ENCODE measurements around the gene WDTC1.

GRCh38 chr1:27357281-27358037, 123.0 kb downstream of the WDTC1 start:
- TF ChIP-seq, protein P1, sequence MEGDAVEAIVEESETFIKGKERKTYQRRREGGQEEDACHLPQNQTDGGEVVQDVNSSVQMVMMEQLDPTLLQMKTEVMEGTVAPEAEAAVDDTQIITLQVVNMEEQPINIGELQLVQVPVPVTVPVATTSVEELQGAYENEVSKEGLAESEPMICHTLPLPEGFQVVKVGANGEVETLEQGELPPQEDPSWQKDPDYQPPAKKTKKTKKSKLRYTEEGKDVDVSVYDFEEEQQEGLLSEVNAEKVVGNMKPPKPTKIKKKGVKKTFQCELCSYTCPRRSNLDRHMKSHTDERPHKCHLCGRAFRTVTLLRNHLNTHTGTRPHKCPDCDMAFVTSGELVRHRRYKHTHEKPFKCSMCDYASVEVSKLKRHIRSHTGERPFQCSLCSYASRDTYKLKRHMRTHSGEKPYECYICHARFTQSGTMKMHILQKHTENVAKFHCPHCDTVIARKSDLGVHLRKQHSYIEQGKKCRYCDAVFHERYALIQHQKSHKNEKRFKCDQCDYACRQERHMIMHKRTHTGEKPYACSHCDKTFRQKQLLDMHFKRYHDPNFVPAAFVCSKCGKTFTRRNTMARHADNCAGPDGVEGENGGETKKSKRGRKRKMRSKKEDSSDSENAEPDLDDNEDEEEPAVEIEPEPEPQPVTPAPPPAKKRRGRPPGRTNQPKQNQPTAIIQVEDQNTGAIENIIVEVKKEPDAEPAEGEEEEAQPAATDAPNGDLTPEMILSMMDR (IDR thresholded peaks at IDR 0.05; ENCODE audit: control extremely low read depth in 1 of 3, insufficient read depth in 1 of 3, low read depth in 1 of 3, low read length in 3 of 3) = peak in 2 of 3 experiments; percentile 94 to 98; a peak in 3 of 4 replicates
- TF ChIP-seq TCF12 (IDR thresholded peaks at IDR 0.05; ENCODE audit: low read depth, low read length) = peak; percentile 91; the same call in 1 of the 2 replicates
- TF ChIP-seq TAF1 (IDR thresholded peaks at IDR 0.05; ENCODE audit: low read depth, low read length) = no peak
- no peak for TF ChIP-seq CEBPB (IDR thresholded peaks at IDR 0.05; ENCODE audit: low read depth, low read length)
- no peak for TF ChIP-seq BRCA1 (IDR thresholded peaks at IDR 0.05; ENCODE audit: low read depth, low read length)
- peak; percentile 60 to 71 for TF ChIP-seq RAD21 (IDR thresholded peaks at IDR 0.05 in 1 of 2, conservative IDR thresholded peaks at IDR 0.05 in 1 of 2; ENCODE audit: low read depth in 2 of 2, low read length in 2 of 2)
- TF ChIP-seq HDAC6 (IDR thresholded peaks at IDR 0.05; ENCODE audit: low read depth, low read length) = no peak
- no peak for TF ChIP-seq USF2 (IDR thresholded peaks at IDR 0.05; ENCODE audit: low read length)
- TF ChIP-seq SUZ12 (IDR thresholded peaks at IDR 0.05; ENCODE audit: low read length) = no peak
- TF ChIP-seq NRF1 (IDR thresholded peaks at IDR 0.05; ENCODE audit: low read depth, low read length) = no peak
